Endothelial cell of umbilical vein (primary cell): Measurements from ENCODE around the gene KCTD10. TPM values are rescaled to one million over a fixed set of nuclear protein-coding genes. Genes with fewer than 3 reads are reported as not detected.
"Not testable (repeated sequence)": the region's sequence is repeated elsewhere in the genome, so short reads cannot be mapped to it uniquely, and the experiment has no call there.

Experiments
- BruUV-seq: library from RNA; stranded (reverse); fragments of 400-500 nt; replicated peaks from 2 replicates; lab custom pipeline; 2021; lab: Mats Ljungman, UMichigan
- CTCF ChIA-PET: fragments of 300-600, 350-600 bp; sonication (Branson Sonifier 250); formaldehyde crosslinking; loops from one replicate; lab custom pipeline; 2021; ENCODE audit warnings: antibody characterized with exemption, inconsistent platforms; lab: Charles Lee
- POLR2A ChIA-PET: fragments of 300-600, 350-600 bp; sonication (Branson Sonifier 250); formaldehyde crosslinking; loops from one replicate; lab custom pipeline; 2021; ENCODE audit warnings: antibody characterized with exemption, inconsistent platforms; lab: Charles Lee
- DNase-seq: peaks from one replicate; pipeline ENCODE4 v3.0.0-alpha.2; 2011; ENCODE audit warnings: low read depth, low spot score
- FAIRE-seq: peaks from 2 replicates; lab custom pipeline; 2011; peaks lifted over from hg19 to GRCh38; lab: Jason Lieb, UNC
- H2AFZ ChIP-seq: 2 replicates; pipeline ENCODE4 v1.6.0; 2012; ENCODE audit warnings: low read depth, low read length, control low read depth, inconsistent platforms
- H3K27ac ChIP-seq: 2 replicates; pipeline ENCODE4 v1.5.1; 2011; ENCODE audit warnings: low read depth, mild to moderate bottlenecking, control low read depth, low read length, moderate library complexity; ENCODE audit not compliant: insufficient read depth
- H3K27me3 ChIP-seq, 2 experiments: 2 replicates each; pipeline versions ENCODE4 v1.6.0 to v1.6.1; 2011; ENCODE audit warnings: low read length in 2 of 2, mixed read lengths in 1 of 2; ENCODE audit not compliant: control insufficient read depth in 2 of 2, insufficient read depth in 2 of 2
- H3K36me3 ChIP-seq, 2 experiments: 2 replicates in 1 of 2; 3 replicates in 1 of 2; pipeline ENCODE4 v1.5.1; 2011; ENCODE audit warnings: low read length in 2 of 2, mild to moderate bottlenecking in 1 of 2, moderate library complexity in 1 of 2; ENCODE audit not compliant: control insufficient read depth in 2 of 2, insufficient read depth in 2 of 2; ENCODE audit errors: extremely low read depth in 1 of 2
- H3K4me1 ChIP-seq: 3 replicates; pipeline ENCODE4 v1.5.1; 2011; ENCODE audit warnings: mild to moderate bottlenecking, low read length; ENCODE audit not compliant: control insufficient read depth, insufficient read depth; ENCODE audit errors: extremely low read depth
- H3K4me2 ChIP-seq: 2 replicates; pipeline ENCODE4 v1.6.1; 2011; ENCODE audit warnings: low read length, control low read depth, mixed read lengths; ENCODE audit not compliant: insufficient read depth
- H3K4me3 ChIP-seq, 3 experiments: fragments of 200-600 bp in 1 of 3; sonication (generic), shearing (Covaris generic) in 1 of 3; replicated peaks in 1 of 3; 2 replicates each; pipeline ENCODE4 v1.5.1; 2011 to 2016; ENCODE audit warnings: control low read depth in 3 of 3, low read length in 3 of 3, mild to moderate bottlenecking in 2 of 3, inconsistent platforms in 1 of 3, low read depth in 1 of 3, moderate library complexity in 1 of 3; ENCODE audit not compliant: insufficient read depth in 1 of 3
- H3K79me2 ChIP-seq: 2 replicates; pipeline ENCODE4 v1.6.0; 2012; ENCODE audit warnings: low read length, inconsistent platforms; ENCODE audit not compliant: control insufficient read depth, insufficient read depth
- H3K9ac ChIP-seq: replicated peaks from 2 replicates; pipeline ENCODE3; 2011; ENCODE audit warnings: low read length, control low read depth; ENCODE audit not compliant: insufficient read depth; ENCODE audit errors: extremely low read depth
- H3K9me1 ChIP-seq: replicated peaks from 3 replicates; pipeline ENCODE4 v1.6.0; 2011; ENCODE audit warnings: mild to moderate bottlenecking, low read length; ENCODE audit not compliant: control insufficient read depth, insufficient read depth; ENCODE audit errors: extremely low read depth
- H3K9me3 ChIP-seq: replicated peaks from 2 replicates; pipeline ENCODE4 v1.5.1; 2012; ENCODE audit warnings: low read length, inconsistent platforms; ENCODE audit not compliant: control insufficient read depth, insufficient read depth
- H4K20me1 ChIP-seq: replicated peaks from 2 replicates; pipeline ENCODE3; 2011; ENCODE audit warnings: mild to moderate bottlenecking, low read length; ENCODE audit not compliant: control insufficient read depth, insufficient read depth; ENCODE audit errors: extremely low read depth
- FOS ChIP-seq: IDR thresholded peaks from 2 replicates; pipeline ENCODE4 v1.6.1; 2011; ENCODE audit warnings: mild to moderate bottlenecking, low read length, moderate library complexity, borderline replicate concordance; ENCODE audit not compliant: insufficient read depth
- GATA2 ChIP-seq: IDR thresholded peaks from 2 replicates; pipeline ENCODE4 v1.7.0; 2011; ENCODE audit warnings: low read depth, mild to moderate bottlenecking, moderate library complexity, mixed read lengths, low read length; ENCODE audit not compliant: insufficient read length, insufficient read depth
- MYC ChIP-seq: IDR thresholded peaks from one replicate; pipeline ENCODE4 v1.6.1; 2011; ENCODE audit warnings: mild to moderate bottlenecking, low read depth, low read length
- POLR2AphosphoS5 ChIP-seq: IDR thresholded peaks from 2 replicates; pipeline ENCODE4 v1.6.1; 2012; ENCODE audit warnings: low read depth, mild to moderate bottlenecking, control low read depth, low read length, moderate library complexity; ENCODE audit not compliant: insufficient read depth
- dilution Hi-C: fragments of 300-500 bp; cut with MboI; formaldehyde crosslinking; loops from one replicate; pipeline ENCODE4 v1.15.0; 2019; ENCODE audit warnings: low sequenced_read_pairs; ENCODE audit not compliant: extremely low pct_ligation_motif_present
- intact Hi-C: fragments of 100-400 bp; cut with micrococcal nuclease; formaldehyde crosslinking; loops from one replicate; pipeline ENCODE4 v1.10.0; 2022
- polyA plus RNA-seq, 4 experiments: library from polyadenylated mRNA; depleted of rRNA in 3 of 4; stranded (reverse) in 3 of 4; unstranded in 1 of 4; fragments of >200 nt; gene quantifications; 2 replicates each; pipeline versions ENCODE4 v1.2.1 to v1.2.3, GENCODE V29; 2011 to 2012; ENCODE audit warnings: missing spikeins in 1 of 4
- total RNA-seq: library from RNA; stranded (reverse); gene quantifications from 2 replicates; pipeline ENCODE4 v1.2.3, GENCODE V29; 2021
- TF ChIP-seq, protein P1 (sequence below), 2 donors: IDR thresholded peaks; 1 replicate in 1 of 2; 2 replicates in 1 of 2; pipeline ENCODE4 v1.5.1; 2011; ENCODE audit warnings: low read length in 2 of 2, mild to moderate bottlenecking in 2 of 2, moderate library complexity in 2 of 2, control low read depth in 1 of 2, inconsistent platforms in 1 of 2, low read depth in 1 of 2; ENCODE audit not compliant: insufficient read depth in 1 of 2; ENCODE audit errors: extremely low read depth in 1 of 2

The KCTD10 gene
- total and polyA plus RNA-seq, 2 donors (not counting 3 experiments of a cell fraction or from before 2014, with no cell fraction given): 101 to 112 TPM

DNA sequence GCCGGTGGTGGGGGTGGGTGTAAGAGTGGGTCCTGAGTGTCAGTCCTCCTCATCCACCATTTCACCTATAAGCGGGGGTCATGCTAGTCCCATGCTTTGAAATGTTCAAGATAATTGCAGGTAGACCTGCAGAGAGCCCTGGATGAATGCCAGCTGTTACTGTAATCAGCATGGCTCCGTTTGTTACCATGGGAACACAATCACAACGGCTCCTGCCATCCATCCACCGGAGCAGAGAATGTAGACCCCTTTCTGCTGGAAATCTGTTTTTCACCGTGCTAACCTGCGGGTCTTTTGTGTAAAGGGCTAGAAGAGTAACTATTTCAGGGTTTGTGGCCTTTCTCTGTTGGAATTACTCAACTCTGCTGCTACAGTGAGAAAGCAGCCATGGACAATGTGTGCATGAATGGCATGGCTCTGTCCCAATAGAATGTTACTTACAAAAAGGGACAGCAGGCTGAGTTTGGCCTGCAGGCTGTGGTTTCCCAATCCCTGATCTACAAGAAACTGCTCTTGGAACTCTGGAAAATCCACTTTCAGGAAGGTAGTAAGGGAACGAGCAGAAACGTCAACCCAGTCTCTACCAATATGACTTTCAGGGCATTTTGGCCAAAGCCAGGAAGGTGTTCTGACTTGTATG is 36.1 kb downstream of the KCTD10 start:
- CTCF ChIA-PET: interaction anchor here (1.2 kb wide), 1 partner anchor 13 kb away, joined by 5 read pairs; no protein-coding TSS in a partner anchor
- H3K9me3 ChIP-seq: no peaks in the 10 kb centered on the region
- no peak overlapping the region for H3K9ac ChIP-seq
- no TSS peak for BruUV-seq
- H3K27ac ChIP-seq: no peak overlapping the region
- TF ChIP-seq FOS (no peak), POLR2AphosphoS5 (no peak), MYC (no peak), GATA2 (no peak)
- TF ChIP-seq, protein P1, sequence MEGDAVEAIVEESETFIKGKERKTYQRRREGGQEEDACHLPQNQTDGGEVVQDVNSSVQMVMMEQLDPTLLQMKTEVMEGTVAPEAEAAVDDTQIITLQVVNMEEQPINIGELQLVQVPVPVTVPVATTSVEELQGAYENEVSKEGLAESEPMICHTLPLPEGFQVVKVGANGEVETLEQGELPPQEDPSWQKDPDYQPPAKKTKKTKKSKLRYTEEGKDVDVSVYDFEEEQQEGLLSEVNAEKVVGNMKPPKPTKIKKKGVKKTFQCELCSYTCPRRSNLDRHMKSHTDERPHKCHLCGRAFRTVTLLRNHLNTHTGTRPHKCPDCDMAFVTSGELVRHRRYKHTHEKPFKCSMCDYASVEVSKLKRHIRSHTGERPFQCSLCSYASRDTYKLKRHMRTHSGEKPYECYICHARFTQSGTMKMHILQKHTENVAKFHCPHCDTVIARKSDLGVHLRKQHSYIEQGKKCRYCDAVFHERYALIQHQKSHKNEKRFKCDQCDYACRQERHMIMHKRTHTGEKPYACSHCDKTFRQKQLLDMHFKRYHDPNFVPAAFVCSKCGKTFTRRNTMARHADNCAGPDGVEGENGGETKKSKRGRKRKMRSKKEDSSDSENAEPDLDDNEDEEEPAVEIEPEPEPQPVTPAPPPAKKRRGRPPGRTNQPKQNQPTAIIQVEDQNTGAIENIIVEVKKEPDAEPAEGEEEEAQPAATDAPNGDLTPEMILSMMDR (IDR thresholded peaks at IDR 0.05; ENCODE audit: extremely low read depth in 1 of 2, insufficient read depth in 1 of 2, low read depth in 1 of 2, low read length in 2 of 2): no peak
- no peaks in the 10 kb centered on the region for H4K20me1 ChIP-seq
- no peaks in the 10 kb centered on the region for H3K9me1 ChIP-seq
- intact Hi-C loops (no loop called here), dilution Hi-C loops (no loop called here)
- POLR2A ChIA-PET: no interaction called here
- H3K79me2 ChIP-seq: no peaks in the 10 kb centered on the region
- DNase-seq (no peak), FAIRE-seq (no peak)
- H3K27me3 ChIP-seq: no peaks in the 10 kb centered on the region
- H3K4me2 ChIP-seq: no peak overlapping the region
- no peaks in the 10 kb centered on the region for H3K4me1 ChIP-seq
- no peak overlapping the region for H2AFZ ChIP-seq
- H3K36me3 ChIP-seq: no peaks in the 10 kb centered on the region
- no peak overlapping the region for H3K4me3 ChIP-seq

GRCh38 chr12:109439951-109440350 is 37.1 kb downstream of the KCTD10 start:
- H2AFZ ChIP-seq, DNase-seq, H3K27ac ChIP-seq, H3K27me3 ChIP-seq, dilution Hi-C loops, H3K36me3 ChIP-seq, H3K79me2 ChIP-seq, POLR2A ChIA-PET, intact Hi-C loops, BruUV-seq, H3K4me3 ChIP-seq, H4K20me1 ChIP-seq, H3K4me1 ChIP-seq, FAIRE-seq, H3K4me2 ChIP-seq, H3K9ac ChIP-seq, H3K9me1 ChIP-seq, H3K9me3 ChIP-seq: not testable (repeated sequence)
- CTCF ChIA-PET: interaction anchor here (0.7 to 1.5 kb wide), 2 partner anchors 12 to 335 kb away, joined by 3 to 4 read pairs; no protein-coding TSS in a partner anchor
